ENCODE measurements around the gene LYPD3. TPM values are rescaled to one million over a fixed set of nuclear protein-coding genes. Genes with fewer than 3 reads are reported as not detected.

The LYPD3 gene
- total and polyA plus RNA-seq, 2 donors (not counting 1 experiment from before 2014, with no cell fraction given) = 0.35 to 0.50 TPM

- Histone ChIP-seq H3K27ac (ENCODE audit: insufficient read depth, low read length) (no peak overlapping the region), H3K79me2 (ENCODE audit: control insufficient read depth, insufficient read depth, low read length) (no peaks in the 10 kb centered on the region), H3K27me3 (ENCODE audit: control insufficient read depth, insufficient read depth, low read length) (no peaks in the 10 kb centered on the region), H3K4me3 (replicated peaks in 1 of 4; ENCODE audit: control extremely low read depth in 1 of 4, insufficient read depth in 1 of 4, low read depth in 3 of 4, low read length in 4 of 4) (no peak overlapping the region), H3K36me3 (ENCODE audit: control insufficient read depth, insufficient read depth, low read length) (peaks cover 9% of the 10 kb centered on the region), H3K4me1 (ENCODE audit: control insufficient read depth, extremely low read depth, insufficient read depth, low read length) (peaks cover 5% of the 10 kb centered on the region), H3K9me3 (ENCODE audit: control insufficient read depth, insufficient read depth, low read depth, low read length) (no peaks in the 10 kb centered on the region), H4K20me1 (ENCODE audit: control insufficient read depth, extremely low read depth, insufficient read depth, low read length) (no peaks in the 10 kb centered on the region), H3K4me2 (ENCODE audit: extremely low read depth, insufficient read depth, low read length) (no peak overlapping the region), H3K9ac (ENCODE audit: insufficient read depth, low read length) (no peak overlapping the region), H2AFZ (ENCODE audit: low read length) (no peak overlapping the region)
- TF ChIP-seq EZH2 (IDR thresholded peaks at IDR 0.05; ENCODE audit: low read length, missing control alignments) = no peak
- TF ChIP-seq CTCF (conservative IDR thresholded peaks at IDR 0.05 in 1 of 2, IDR thresholded peaks at IDR 0.05 in 1 of 2; ENCODE audit: low read depth in 1 of 2, low read length in 2 of 2) = no peak
- DNase-seq (ENCODE audit: low read depth in 2 of 2) = no peak
These were observed 33.6 kb upstream of the LYPD3 start for GRCh38 chr19:43499042-43499441.

GRCh38 chr19:43498233-43498842 lies 32.9 kb upstream of the LYPD3 start:
- Histone ChIP-seq H4K20me1 (ENCODE audit: control insufficient read depth, extremely low read depth, insufficient read depth, low read length) (no peaks in the 10 kb centered on the region), H3K79me2 (ENCODE audit: control insufficient read depth, insufficient read depth, low read length) (no peaks in the 10 kb centered on the region), H3K27ac (ENCODE audit: insufficient read depth, low read length) (no peak overlapping the region), H3K9ac (ENCODE audit: insufficient read depth, low read length) (no peak overlapping the region), H3K4me3 (replicated peaks in 1 of 4; ENCODE audit: control extremely low read depth in 1 of 4, insufficient read depth in 1 of 4, low read depth in 3 of 4, low read length in 4 of 4) (no peak overlapping the region), H3K4me1 (ENCODE audit: control insufficient read depth, extremely low read depth, insufficient read depth, low read length) (peaks cover 5% of the 10 kb centered on the region), H3K9me3 (ENCODE audit: control insufficient read depth, insufficient read depth, low read depth, low read length) (no peaks in the 10 kb centered on the region), H3K4me2 (ENCODE audit: extremely low read depth, insufficient read depth, low read length) (no peak overlapping the region), H2AFZ (ENCODE audit: low read length) (no peak overlapping the region), H3K36me3 (ENCODE audit: control insufficient read depth, insufficient read depth, low read length) (peaks cover 9% of the 10 kb centered on the region), H3K27me3 (ENCODE audit: control insufficient read depth, insufficient read depth, low read length) (no peaks in the 10 kb centered on the region)
- TF ChIP-seq EZH2 (IDR thresholded peaks at IDR 0.05; ENCODE audit: low read length, missing control alignments) (no peak), CTCF (conservative IDR thresholded peaks at IDR 0.05 in 1 of 2, IDR thresholded peaks at IDR 0.05 in 1 of 2; ENCODE audit: low read depth in 1 of 2, low read length in 2 of 2) (no peak)
- no peak for DNase-seq (ENCODE audit: low read depth in 2 of 2)

GRCh38 chr19:43496960-43497359 lies 31.6 kb upstream of the LYPD3 start:
- Histone ChIP-seq H3K9ac (ENCODE audit: insufficient read depth, low read length) (no peak overlapping the region), H3K4me3 (replicated peaks in 1 of 4; ENCODE audit: control extremely low read depth in 1 of 4, insufficient read depth in 1 of 4, low read depth in 3 of 4, low read length in 4 of 4) (no peak overlapping the region), H3K4me2 (ENCODE audit: extremely low read depth, insufficient read depth, low read length) (no peak overlapping the region), H3K27ac (ENCODE audit: insufficient read depth, low read length) (no peak overlapping the region), H4K20me1 (ENCODE audit: control insufficient read depth, extremely low read depth, insufficient read depth, low read length) (no peaks in the 10 kb centered on the region), H3K9me3 (ENCODE audit: control insufficient read depth, insufficient read depth, low read depth, low read length) (no peaks in the 10 kb centered on the region), H3K36me3 (ENCODE audit: control insufficient read depth, insufficient read depth, low read length) (peaks cover 9% of the 10 kb centered on the region), H3K4me1 (ENCODE audit: control insufficient read depth, extremely low read depth, insufficient read depth, low read length) (no peaks in the 10 kb centered on the region), H2AFZ (ENCODE audit: low read length) (no peak overlapping the region), H3K27me3 (ENCODE audit: control insufficient read depth, insufficient read depth, low read length) (no peaks in the 10 kb centered on the region), H3K79me2 (ENCODE audit: control insufficient read depth, insufficient read depth, low read length) (no peaks in the 10 kb centered on the region)
- no peak for DNase-seq (ENCODE audit: low read depth in 2 of 2)
- TF ChIP-seq EZH2 (IDR thresholded peaks at IDR 0.05; ENCODE audit: low read length, missing control alignments) = no peak
- TF ChIP-seq CTCF (conservative IDR thresholded peaks at IDR 0.05 in 1 of 2, IDR thresholded peaks at IDR 0.05 in 1 of 2; ENCODE audit: low read depth in 1 of 2, low read length in 2 of 2) = no peak

Measured in fibroblast of lung (primary cell).